ENCODE results near the gene CTNNAL1. TPM values are rescaled to one million over a fixed set of nuclear protein-coding genes. Genes with fewer than 3 reads are reported as not detected.

Gene CTNNAL1
- total and polyA plus RNA-seq, 8 donors: 15.6 to 87.0 (median 53.7) TPM

- no peak for DNase-seq
- H3K27me3 ChIP-seq: no peaks in the 10 kb centered on the region
- peaks cover 0 to 60% (median 47%) of the 10 kb centered on the region in 4 donors for H3K36me3 ChIP-seq
- H3K27ac ChIP-seq: no peak overlapping the region
- H3K4me3 ChIP-seq: no peak overlapping the region
- peaks cover 3 to 33% (median 15%) of the 10 kb centered on the region in 4 donors for H3K4me1 ChIP-seq
- intact Hi-C loops (cut with DNase I; ENCODE audit: low total_unique reads): no loop called here
- WGBS, 5 donors: 90 to 97% (median 93%) methylated on average over 4 of the region's 4 CpGs
- H3K9me3 ChIP-seq: no peaks in the 10 kb centered on the region
- no peak for TF ChIP-seq CTCF (IDR thresholded peaks at IDR 0.05)
These were observed 26.2 kb upstream of the CTNNAL1 start for GRCh38 chr9:109039539-109039938.

GRCh38 chr9:109037946-109038715, 24.8 kb upstream of the CTNNAL1 start:
- Histone ChIP-seq H3K36me3 (peaks cover 9 to 60% (median 46%) of the 10 kb centered on the region in 4 donors), H3K9me3 (no peaks in the 10 kb centered on the region), H3K4me1 (peaks cover 3 to 36% (median 19%) of the 10 kb centered on the region in 4 donors), H3K27me3 (no peaks in the 10 kb centered on the region), H3K4me3 (no peak overlapping the region), H3K27ac (peak overlapping the region in 2 of 5 donors; percentile 3 to 61)
- no peak for DNase-seq
- WGBS, 5 donors: 57 to 84% (median 82%) methylated on average over 4 of the region's 4 CpGs
- TF ChIP-seq POLR2A (IDR thresholded peaks at IDR 0.05) (no peak), CTCF (IDR thresholded peaks at IDR 0.05) (no peak), POLR2AphosphoS5 (IDR thresholded peaks at IDR 0.05) (no peak), EP300 (IDR thresholded peaks at IDR 0.05) (no peak)
- intact Hi-C loops (cut with DNase I; ENCODE audit: low total_unique reads): no loop called here

- Histone ChIP-seq H3K27me3 (no peaks in the 10 kb centered on the region), H3K9me3 (no peaks in the 10 kb centered on the region), H3K4me1 (peaks cover 3 to 36% (median 19%) of the 10 kb centered on the region in 4 donors), H3K36me3 (peaks cover 13 to 61% (median 48%) of the 10 kb centered on the region in 4 donors), H3K4me3 (no peak overlapping the region), H3K27ac (peak overlapping the region; percentile 11 to 61 (median 35))
- 70 to 75% (median 73%) methylated on average over 6 of the region's 6 CpGs for WGBS, 5 donors
- no peak for TF ChIP-seq CTCF (IDR thresholded peaks at IDR 0.05)
- TF ChIP-seq POLR2A (IDR thresholded peaks at IDR 0.05): no peak
- no peak for TF ChIP-seq EP300 (IDR thresholded peaks at IDR 0.05)
- TF ChIP-seq POLR2AphosphoS5 (IDR thresholded peaks at IDR 0.05): peak in 1 of 3 donors; percentile 5
- peak in 1 of 2 donors; percentile 60 for DNase-seq
- intact Hi-C loops (cut with DNase I; ENCODE audit: low total_unique reads): no loop called here
These were observed 23.7 kb upstream of the CTNNAL1 start for GRCh38 chr9:109036744-109037680.

- Histone ChIP-seq H3K36me3 (peaks cover 15 to 54% (median 53%) of the 10 kb centered on the region in 4 donors), H3K4me3 (no peak overlapping the region), H3K4me1 (peaks cover 3 to 36% (median 19%) of the 10 kb centered on the region in 4 donors), H3K9me3 (no peaks in the 10 kb centered on the region), H3K27ac (peak overlapping the region in 4 of 5 donors; percentile 11 to 61 (median 44)), H3K27me3 (no peaks in the 10 kb centered on the region)
- peak; percentile 44 to 65 for DNase-seq
- intact Hi-C loops (cut with DNase I; ENCODE audit: low total_unique reads): no loop called here
- no peak for TF ChIP-seq POLR2A (IDR thresholded peaks at IDR 0.05)
- TF ChIP-seq POLR2AphosphoS5 (IDR thresholded peaks at IDR 0.05): peak in 2 of 3 donors; percentile 53 to 75
- no peak for TF ChIP-seq CTCF (IDR thresholded peaks at IDR 0.05)
- TF ChIP-seq EP300 (IDR thresholded peaks at IDR 0.05): no peak
- WGBS, 5 donors: 49 to 60% (median 52%) methylated on average over 2 of the region's 2 CpGs
These were observed 22.6 kb upstream of the CTNNAL1 start for GRCh38 chr9:109035684-109036423.

Measured in stomach (tissue), 9 donors.